HG03139 (cell line): ENCODE measurements around the gene IARS2.
"Not testable (repeated sequence)": the region's sequence is repeated elsewhere in the genome, so short reads cannot be mapped to it uniquely, and the experiment has no call there.

Source experiments
- ATAC-seq: cut with Tn5 transposase; IDR thresholded peaks from one replicate; pipeline ENCODE4 v1.9.1; 2021; ENCODE audit not compliant: unreplicated experiment

IARS2 gene

GRCh38 chr1:220112600-220112999, 18.7 kb downstream of the IARS2 start:
- not testable (repeated sequence) for ATAC-seq

- no peak for ATAC-seq
Measured at GRCh38 chr1:220113136-220113695, 19.3 kb downstream of the IARS2 start.

- ATAC-seq, result no peak
Measured at GRCh38 chr1:220119043-220119512, 25.1 kb downstream of the IARS2 start.

GRCh38 chr1:220121791-220122530, 28.0 kb downstream of the IARS2 start:
- no peak for ATAC-seq

DNA sequence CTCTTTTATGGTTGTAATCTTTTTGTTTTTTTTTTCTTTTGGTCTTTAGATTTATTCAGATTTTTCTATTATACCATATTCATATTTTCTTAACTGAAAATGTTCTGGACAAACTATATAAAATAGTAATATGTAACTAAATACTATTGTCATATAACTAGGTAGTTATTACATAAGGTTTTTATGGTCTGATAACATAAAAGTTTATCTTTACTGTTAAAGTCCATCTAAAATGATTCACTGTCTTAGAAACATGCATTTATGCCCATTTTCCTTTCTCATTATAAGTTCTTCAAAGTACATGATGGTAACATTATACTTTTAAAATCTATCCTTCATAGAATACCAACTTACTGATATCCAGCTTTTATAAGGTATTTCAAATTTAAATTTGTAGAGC, 29.1 kb downstream of the IARS2 start:
- no peak for ATAC-seq

DNA sequence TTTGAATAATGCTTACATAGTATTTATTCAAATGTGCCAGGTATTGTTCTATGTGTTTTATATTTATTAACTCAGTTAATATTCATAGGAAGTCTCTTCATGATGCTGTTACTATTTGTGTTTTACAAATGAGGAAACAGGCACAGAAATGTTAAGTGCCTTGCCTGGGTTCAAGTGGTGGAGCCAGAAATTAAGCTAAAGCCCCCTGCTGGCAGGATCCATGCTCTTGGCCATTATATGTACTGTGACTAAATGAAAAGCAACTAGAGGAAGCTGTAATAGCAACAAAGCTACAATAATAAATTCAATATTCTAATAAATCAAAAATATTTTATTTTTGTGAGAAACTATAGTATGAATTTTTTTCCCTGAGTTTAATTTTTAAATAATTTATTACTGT, 30.0 kb downstream of the IARS2 start:
- no peak for ATAC-seq

- no peak for ATAC-seq
Measured at GRCh38 chr1:220124542-220124941, 30.6 kb downstream of the IARS2 start.

- no peak for ATAC-seq
Measured at GRCh38 chr1:220127076-220127475, 33.1 kb downstream of the IARS2 start.

- ATAC-seq, result no peak
Measured at GRCh38 chr1:220129479-220130210, 35.7 kb downstream of the IARS2 start.

DNA sequence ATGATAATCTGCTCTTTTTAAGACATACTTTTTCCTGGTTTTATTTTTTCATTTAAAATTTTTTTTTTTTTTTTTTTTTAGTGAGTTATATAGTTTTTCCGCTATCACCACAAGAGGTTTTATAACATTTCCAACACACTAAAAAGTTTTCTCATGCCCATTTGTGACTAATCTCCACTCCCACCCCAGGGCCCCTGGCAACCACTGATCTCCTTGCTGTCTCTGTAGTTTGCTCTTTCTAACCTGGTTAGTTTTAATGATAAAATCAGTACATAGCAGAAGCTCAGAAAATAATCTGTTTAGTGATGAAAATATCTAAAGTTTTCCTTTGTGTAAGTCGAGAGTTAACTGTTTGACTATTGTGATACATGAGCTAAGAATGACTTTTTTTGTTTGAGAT, 41.8 kb downstream of the IARS2 start:
- ATAC-seq, result no peak

DNA sequence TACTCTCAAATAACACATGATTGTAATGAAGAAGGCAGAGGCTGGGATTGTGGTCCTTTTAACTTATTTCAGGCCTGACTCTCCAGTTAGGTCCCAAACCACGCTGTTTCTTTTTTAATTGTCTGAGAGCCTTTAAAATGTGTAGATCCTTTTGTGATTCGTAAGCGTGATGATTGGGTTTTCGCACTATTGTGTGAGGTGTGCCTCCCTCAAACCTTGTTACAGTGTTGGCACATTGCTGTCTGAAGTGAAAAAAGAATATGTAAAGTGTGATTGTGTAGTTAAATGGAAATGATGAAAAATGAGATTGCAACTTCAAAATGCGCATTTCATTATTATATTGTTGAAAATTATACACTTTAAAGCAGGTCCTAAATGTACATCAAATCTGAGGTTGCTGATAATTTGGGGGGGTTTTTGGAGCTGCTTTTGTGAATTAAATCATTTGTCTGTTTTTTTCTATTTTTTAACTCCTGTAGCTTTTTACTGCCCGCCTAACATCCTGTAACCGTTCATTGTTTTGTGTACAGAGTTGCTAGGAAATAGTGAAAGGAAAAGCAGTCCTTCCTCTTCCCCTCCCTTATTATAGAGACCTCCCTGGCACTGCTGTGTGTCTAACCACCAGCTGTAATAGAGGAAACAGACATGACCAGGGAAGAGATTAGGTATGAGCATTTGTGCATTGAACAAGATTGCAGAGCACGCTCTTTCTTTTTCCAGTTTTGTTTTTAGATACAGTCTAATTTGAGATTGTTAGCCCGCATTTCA, 43.3 kb downstream of the IARS2 start:
- no peak for ATAC-seq

DNA sequence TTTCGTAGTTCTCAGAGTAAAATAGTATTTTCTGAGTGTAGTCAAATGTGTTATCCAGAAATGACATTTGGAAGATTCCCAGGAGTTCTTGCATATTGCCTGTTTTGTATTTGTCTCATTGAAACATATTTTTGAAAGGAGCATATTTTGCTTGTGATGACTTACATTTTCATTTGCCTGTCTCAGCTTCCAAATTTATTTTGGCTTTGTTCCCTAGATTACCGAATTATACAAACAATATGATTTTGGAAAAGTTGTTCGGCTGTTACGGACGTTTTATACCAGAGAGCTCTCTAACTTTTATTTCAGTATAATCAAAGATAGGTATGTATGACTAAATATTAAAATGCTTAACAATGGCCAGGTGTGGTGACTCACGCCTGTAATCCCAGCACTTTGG, 46.0 kb downstream of the IARS2 start:
- ATAC-seq, result no peak

- ATAC-seq, result no peak
Measured at GRCh38 chr1:220144051-220144450, 50.1 kb downstream of the IARS2 start.

- no peak for ATAC-seq
Measured at GRCh38 chr1:220149742-220150141, 55.8 kb downstream of the IARS2 start.

DNA sequence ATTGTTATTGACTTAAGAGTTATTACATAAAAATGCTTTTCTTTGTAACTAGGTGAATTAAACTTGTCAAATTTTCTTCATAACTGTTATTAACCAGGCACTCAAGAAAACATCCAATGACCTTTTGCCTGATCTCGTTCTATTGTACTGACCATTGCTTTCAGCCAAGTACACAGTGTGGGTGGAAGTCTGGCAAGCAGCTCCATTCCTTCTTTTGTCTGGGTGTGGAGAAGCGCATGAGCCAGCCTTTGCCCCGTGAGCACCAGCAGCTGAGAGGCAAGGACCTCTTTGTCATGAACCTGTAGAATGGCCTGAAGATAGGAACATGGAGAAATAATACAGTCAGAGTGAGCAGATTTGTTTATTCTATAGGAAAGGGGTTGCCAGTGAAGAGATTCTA, 57.5 kb downstream of the IARS2 start:
- no peak for ATAC-seq

DNA sequence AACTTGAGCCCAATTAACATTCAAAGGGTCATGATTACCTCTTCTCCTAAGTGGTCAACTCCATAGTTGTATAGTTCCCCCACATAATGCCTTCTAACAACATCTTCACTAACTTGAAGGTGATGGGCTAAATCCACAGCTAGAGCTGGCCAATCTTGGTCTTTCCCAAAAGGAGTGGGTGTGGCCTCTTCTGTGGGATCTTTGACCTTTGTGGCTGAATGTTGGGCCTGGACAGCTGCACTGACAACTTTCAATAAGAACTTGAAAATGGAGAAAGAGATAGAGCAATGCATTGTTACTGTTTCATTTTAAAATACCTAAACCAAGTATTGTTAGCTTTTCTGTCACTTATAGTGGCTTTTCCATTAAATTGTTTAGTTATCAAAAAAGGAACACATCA, 59.2 kb downstream of the IARS2 start:
- ATAC-seq, result no peak

DNA sequence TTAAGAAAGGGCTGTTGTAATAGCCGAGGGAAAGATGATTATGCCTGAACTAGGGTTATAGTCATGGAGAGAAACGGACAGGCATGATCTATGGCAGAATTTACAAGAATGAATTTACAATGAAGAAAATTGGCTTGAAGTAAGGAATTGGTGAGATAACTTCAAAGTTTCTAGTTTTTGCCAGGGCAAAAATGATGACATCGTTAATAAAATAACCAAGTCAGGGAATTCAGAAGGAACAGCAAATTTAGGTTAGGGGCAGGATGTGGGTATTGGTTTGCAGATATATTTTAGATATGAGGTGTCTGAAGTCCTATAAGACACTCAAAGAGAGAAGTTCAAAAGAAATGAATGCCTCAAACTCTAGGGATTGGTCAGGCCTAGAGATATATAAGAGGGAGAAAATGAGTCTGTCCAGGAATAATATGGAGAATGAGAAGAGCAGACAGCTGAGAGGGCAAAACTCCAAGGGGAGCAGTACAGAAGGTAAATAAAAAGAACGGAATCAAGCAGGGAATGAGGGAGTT, 62.8 kb downstream of the IARS2 start:
- ATAC-seq, result no peak

DNA sequence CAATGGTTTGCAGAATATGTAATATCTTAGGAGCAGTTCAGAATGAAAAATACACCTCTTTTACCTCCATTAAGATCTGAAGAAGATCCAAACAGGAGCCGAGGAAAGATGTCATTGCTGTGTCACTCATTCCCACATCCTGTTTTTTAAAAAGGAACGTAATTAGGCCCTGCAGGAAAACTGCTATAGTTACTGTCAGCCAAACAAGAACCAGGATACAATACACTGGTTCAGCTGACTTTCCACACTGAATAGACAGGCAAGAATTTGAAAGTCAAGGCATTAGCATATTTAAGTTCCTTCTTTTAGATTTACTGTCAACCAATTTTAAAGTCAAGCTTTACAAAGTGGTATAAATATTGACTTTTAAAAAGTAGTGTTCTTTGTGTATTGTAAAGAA, 63.8 kb downstream of the IARS2 start:
- no peak for ATAC-seq

- ATAC-seq, result not testable (repeated sequence)
Measured at GRCh38 chr1:220158530-220158929, 64.6 kb downstream of the IARS2 start.

GRCh38 chr1:220159041-220159440, 65.1 kb downstream of the IARS2 start:
- no peak for ATAC-seq

- ATAC-seq, result no peak
Measured at GRCh38 chr1:220160027-220160426, 66.1 kb downstream of the IARS2 start.
